Measurements from ENCODE around the gene LAX1. TPM values are rescaled to one million over a fixed set of nuclear protein-coding genes. Genes with fewer than 3 reads are reported as not detected.

LAX1 gene
- total RNA-seq, 3 donors from 2014 or later (not counting 1 experiment from before 2014, with no cell fraction given), result 33.8 to 48.2 (median 41.2) TPM

- DNase-seq, result no peak
- Mint-ChIP-seq H3K4me3 (peak overlapping the region; percentile 98), H3K27me3 (ENCODE audit: low read depth in 2 of 2) (no peaks in the 10 kb centered on the region), H3K9me3 (no peaks in the 10 kb centered on the region), H3K27ac (peak overlapping the region; percentile 97 to 98), H3K36me3 (peaks cover 7% of the 10 kb centered on the region), H3K4me1 (peaks cover 40 to 45% of the 10 kb centered on the region in 2 donors)
- intact Hi-C loops (cut with micrococcal nuclease), result loop anchor here (1.0 to 5.0 kb wide), 2 partner anchors 33 to 66 kb away; partner anchors contain the start of gene SNRPE
- Histone ChIP-seq H3K9me3 (ENCODE audit: control insufficient read depth, insufficient read depth, low read length) (no peaks in the 10 kb centered on the region), H3K4me3 (ENCODE audit: low read length) (peak overlapping the region; percentile 31), H3K27me3 (ENCODE audit: control insufficient read depth, insufficient read depth, low read length) (no peaks in the 10 kb centered on the region), H3K4me1 (ENCODE audit: control insufficient read depth, insufficient read depth, low read length) (peaks cover 8% of the 10 kb centered on the region), H3K36me3 (ENCODE audit: control insufficient read depth, insufficient read depth, low read length) (peaks cover 4% of the 10 kb centered on the region), H3K27ac (ENCODE audit: low read length) (peak overlapping the region; percentile 80)
- no peak for ATAC-seq
- WGBS (ENCODE audit: insufficient coverage), result 73% methylated on average over 18 of the region's 19 CpGs
- TF ChIP-seq CTCF (IDR thresholded peaks at IDR 0.05), result no peak
Measured at GRCh38 chr1:203794764-203795440, 29.9 kb downstream of the LAX1 start.

- DNase-seq, result peak; percentile 93 to 99
- Histone ChIP-seq H3K27me3 (ENCODE audit: control insufficient read depth, insufficient read depth, low read length) (no peaks in the 10 kb centered on the region), H3K4me1 (ENCODE audit: control insufficient read depth, insufficient read depth, low read length) (peaks cover 8% of the 10 kb centered on the region), H3K4me3 (ENCODE audit: low read length) (peak within 1 kb of the TSS; percentile 70), H3K9me3 (ENCODE audit: control insufficient read depth, insufficient read depth, low read length) (no peaks in the 10 kb centered on the region), H3K36me3 (ENCODE audit: control insufficient read depth, insufficient read depth, low read length) (peaks cover 5% of the 10 kb centered on the region), H3K27ac (ENCODE audit: low read length) (peak within 1 kb of the TSS; percentile 87)
- Mint-ChIP-seq H3K9me3 (no peaks in the 10 kb centered on the region), H3K36me3 (peaks cover 7% of the 10 kb centered on the region), H3K27me3 (ENCODE audit: low read depth in 2 of 2) (no peaks in the 10 kb centered on the region), H3K4me1 (peaks cover 45 to 49% of the 10 kb centered on the region in 2 donors), H3K4me3 (peak within 1 kb of the TSS; percentile 98), H3K27ac (peak within 1 kb of the TSS; percentile 97 to 98)
- TF ChIP-seq CTCF (IDR thresholded peaks at IDR 0.05), result no peak
- intact Hi-C loops (cut with micrococcal nuclease), result loop anchor here (1.0 to 5.0 kb wide), 2 partner anchors 33 to 66 kb away; partner anchors contain the start of gene SNRPE
- under 1% methylated on average over 50 of the region's 59 CpGs for WGBS (ENCODE audit: insufficient coverage)
- ATAC-seq, result peak; percentile 96 to 99 (median 98)
Measured at GRCh38 chr1:203795441-203796235, 30.7 kb downstream of the LAX1 start, which contains the start of the genes ZBED6 and ZC3H11A. Gene ZBED6, plus strand, starts transcription at chr1:203795623. Its CDS starts 1,900 bp downstream, at chr1:203797523. Gene ZC3H11A, plus strand, starts transcription at chr1:203795623. Its CDS starts 21,448 bp downstream, at chr1:203817071.

GRCh38 chr1:203796236-203796605 lies 31.2 kb downstream of the LAX1 start:
- Histone ChIP-seq H3K27me3 (ENCODE audit: control insufficient read depth, insufficient read depth, low read length) (no peaks in the 10 kb centered on the region), H3K4me3 (ENCODE audit: low read length) (peak overlapping the region; percentile 70), H3K9me3 (ENCODE audit: control insufficient read depth, insufficient read depth, low read length) (no peaks in the 10 kb centered on the region), H3K27ac (ENCODE audit: low read length) (peak overlapping the region; percentile 87), H3K36me3 (ENCODE audit: control insufficient read depth, insufficient read depth, low read length) (peaks cover 5% of the 10 kb centered on the region), H3K4me1 (ENCODE audit: control insufficient read depth, insufficient read depth, low read length) (peaks cover 8% of the 10 kb centered on the region)
- Mint-ChIP-seq H3K4me3 (peak overlapping the region; percentile 98), H3K4me1 (peaks cover 49% of the 10 kb centered on the region in 2 donors), H3K9me3 (no peaks in the 10 kb centered on the region), H3K27ac (peak overlapping the region; percentile 97 to 98), H3K36me3 (peaks cover 7% of the 10 kb centered on the region), H3K27me3 (ENCODE audit: low read depth in 2 of 2) (no peaks in the 10 kb centered on the region)
- DNase-seq (peak in 1 of 2 donors; percentile 57), ATAC-seq (no peak)
- intact Hi-C loops (cut with micrococcal nuclease), result loop anchor here (5.0 kb wide), 1 partner anchor 34 kb away; no protein-coding TSS in a partner anchor
- no peak for TF ChIP-seq CTCF (IDR thresholded peaks at IDR 0.05)
- WGBS (ENCODE audit: insufficient coverage), result 0% methylated on average over 10 of the region's 12 CpGs

Measured in natural killer cell (primary cell).